ENCODE data around the gene EPO.
A peak's percentile ranks its signal among the peaks of the same experiment; 100 is the strongest.

EPO gene

DNA sequence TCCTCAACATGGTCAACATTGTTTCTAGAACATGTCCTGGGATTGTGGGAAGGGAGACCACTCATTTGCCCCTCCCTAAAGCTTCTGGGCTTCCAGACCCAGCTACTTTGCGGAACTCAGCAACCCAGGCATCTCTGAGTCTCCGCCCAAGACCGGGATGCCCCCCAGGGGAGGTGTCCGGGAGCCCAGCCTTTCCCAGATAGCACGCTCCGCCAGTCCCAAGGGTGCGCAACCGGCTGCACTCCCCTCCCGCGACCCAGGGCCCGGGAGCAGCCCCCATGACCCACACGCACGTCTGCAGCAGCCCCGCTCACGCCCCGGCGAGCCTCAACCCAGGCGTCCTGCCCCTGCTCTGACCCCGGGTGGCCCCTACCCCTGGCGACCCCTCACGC is at the start of gene EPO:
Gene EPO, plus strand, starts transcription at position 190 of the 392 bp plus-strand sequence. CDS start 513 bp downstream, outside the sequence.
- Mint-ChIP-seq H3K4me3 (peak within 1 kb of the TSS; percentile 70), H3K9me3 (peaks cover 27% of the 10 kb centered on the region), H3K36me3 (ENCODE audit: low read depth) (peaks cover 9% of the 10 kb centered on the region), H3K27ac (no peak within 1 kb of the TSS), H3K27me3 (ENCODE audit: low read depth, poor library complexity) (peaks cover 87% of the 10 kb centered on the region), H3K4me1 (peaks cover 19% of the 10 kb centered on the region)
- TF ChIP-seq CTCF (IDR thresholded peaks at IDR 0.05), result no peak
- DNase-seq, result no peak

- H3K4me3 Mint-ChIP-seq, result no peak overlapping the region
- peaks cover 54% of the 10 kb centered on the region for H3K27me3 Mint-ChIP-seq (ENCODE audit: low read depth, poor library complexity)
- no peak overlapping the region for H3K27ac Mint-ChIP-seq
- no peak for TF ChIP-seq CTCF (IDR thresholded peaks at IDR 0.05)
- H3K4me1 Mint-ChIP-seq, result peaks cover 5% of the 10 kb centered on the region
- no peaks in the 10 kb centered on the region for H3K9me3 Mint-ChIP-seq
- no peak for DNase-seq
- H3K36me3 Mint-ChIP-seq (ENCODE audit: low read depth), result no peaks in the 10 kb centered on the region
These were observed 48.6 kb upstream of the EPO start for GRCh38 chr7:100671353-100672327.

DNA sequence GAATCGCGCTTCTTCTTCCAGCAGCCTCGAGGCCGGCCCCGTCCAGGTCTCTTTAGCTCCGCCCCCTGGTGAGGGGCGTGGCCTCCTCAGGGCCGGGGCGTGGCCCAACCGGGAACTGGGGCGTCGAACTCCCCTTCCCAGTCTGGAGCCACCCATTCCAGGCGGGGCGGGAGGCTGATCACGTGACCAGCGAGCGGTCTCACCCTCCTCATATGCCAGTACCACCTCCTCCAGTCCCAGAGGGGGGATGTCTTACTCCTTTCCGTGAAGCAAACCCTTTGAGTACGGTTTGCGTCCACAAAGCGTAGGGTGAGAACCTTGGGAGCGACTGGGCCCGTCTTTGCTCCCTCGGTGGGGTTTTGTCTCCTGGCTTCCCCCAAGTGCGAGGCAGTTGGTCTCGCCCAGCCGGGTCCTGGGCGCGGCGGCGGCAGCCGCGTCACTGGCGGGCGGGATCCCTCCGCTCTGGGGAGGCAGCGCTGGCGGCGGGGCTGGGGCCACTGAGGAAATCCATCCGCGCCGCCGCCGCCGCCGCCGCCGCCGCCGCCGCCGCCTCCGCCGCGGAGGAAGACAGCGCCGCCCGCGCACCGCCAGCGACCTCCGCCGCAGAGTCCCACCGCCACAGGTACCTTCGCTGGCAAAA is 46.8 kb upstream of the EPO start, which contains the start of gene GNB2:
Gene GNB2, plus strand, starts transcription at position 439 of the 640 bp plus-strand sequence. CDS start 2,526 bp downstream, outside the sequence.
- Mint-ChIP-seq H3K4me3 (peak within 1 kb of the TSS; percentile 92), H3K27me3 (ENCODE audit: low read depth, poor library complexity) (peaks cover 43% of the 10 kb centered on the region), H3K4me1 (peaks cover 16% of the 10 kb centered on the region), H3K27ac (peak within 1 kb of the TSS; percentile 99), H3K36me3 (ENCODE audit: low read depth) (peaks cover 7% of the 10 kb centered on the region), H3K9me3 (no peaks in the 10 kb centered on the region)
- no peak for TF ChIP-seq CTCF (IDR thresholded peaks at IDR 0.05)
- peak; percentile 100 for DNase-seq

DNA sequence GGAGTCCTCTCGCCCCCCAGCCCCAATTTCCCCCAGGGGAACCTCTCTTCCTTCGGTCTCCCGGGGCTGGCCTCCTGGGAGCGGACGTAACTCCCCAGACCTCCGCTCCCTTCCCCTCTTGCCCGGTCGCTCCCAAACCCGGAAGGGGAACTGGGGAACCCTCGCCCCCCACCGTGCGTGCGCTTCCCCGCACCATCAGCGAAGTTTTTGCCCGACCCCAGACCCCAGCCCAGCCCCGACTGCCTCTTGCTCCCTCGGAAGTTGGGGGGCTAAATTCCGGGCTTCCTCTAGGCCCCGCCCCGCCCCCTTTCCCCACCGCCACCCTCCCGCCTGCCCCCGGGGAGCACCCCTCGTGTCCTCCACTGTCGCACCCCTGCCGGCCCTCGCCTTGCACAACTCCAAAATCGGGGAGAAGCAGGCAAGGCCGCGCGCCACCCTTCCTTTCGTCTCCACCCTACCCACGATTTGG is 46.3 kb upstream of the EPO start:
- Mint-ChIP-seq H3K4me3 (peak overlapping the region; percentile 92), H3K27me3 (ENCODE audit: low read depth, poor library complexity) (peaks cover 42% of the 10 kb centered on the region), H3K9me3 (no peaks in the 10 kb centered on the region), H3K36me3 (ENCODE audit: low read depth) (peaks cover 8% of the 10 kb centered on the region), H3K4me1 (peaks cover 17% of the 10 kb centered on the region), H3K27ac (peak overlapping the region; percentile 59)
- no peak for TF ChIP-seq CTCF (IDR thresholded peaks at IDR 0.05)
- peak; percentile 46 for DNase-seq

DNA sequence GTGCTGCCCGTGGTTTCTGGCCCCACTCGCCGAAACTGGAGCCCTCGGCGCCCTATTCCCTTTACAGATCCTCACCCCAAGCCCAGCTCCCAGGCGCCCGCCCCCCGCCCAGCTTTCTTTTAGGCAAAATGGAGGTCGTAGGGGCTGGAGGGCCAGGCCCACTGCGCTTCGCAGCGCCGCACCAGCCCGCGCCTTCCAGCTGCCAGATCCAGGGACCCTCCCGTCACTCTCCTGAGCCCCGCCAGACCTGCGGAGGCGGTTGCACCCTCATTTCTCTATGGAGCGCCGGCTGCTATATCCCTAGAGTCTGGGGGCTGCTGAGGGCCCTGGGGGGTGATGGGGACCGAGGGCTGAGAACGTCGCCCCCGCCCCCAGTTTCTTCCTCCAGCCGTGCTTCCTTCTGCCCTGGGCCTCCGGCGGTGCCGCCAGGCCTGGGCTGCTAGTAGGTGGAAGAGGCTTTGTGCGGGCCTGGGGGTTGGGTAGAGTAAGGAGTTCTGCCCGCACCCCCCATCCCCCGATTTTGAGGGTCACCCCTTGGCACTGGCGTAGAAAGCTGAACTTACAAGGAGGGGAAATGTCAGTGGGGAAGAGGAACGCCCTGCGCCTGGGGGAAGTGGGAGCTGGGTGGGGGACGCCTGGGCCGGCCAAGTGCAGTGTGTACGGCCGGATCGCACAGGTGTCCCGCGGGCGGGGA is 45.7 kb upstream of the EPO start:
- Mint-ChIP-seq H3K27me3 (ENCODE audit: low read depth, poor library complexity) (peaks cover 36% of the 10 kb centered on the region), H3K27ac (peak overlapping the region; percentile 59), H3K4me3 (peak overlapping the region; percentile 92), H3K9me3 (no peaks in the 10 kb centered on the region), H3K4me1 (peaks cover 22% of the 10 kb centered on the region), H3K36me3 (ENCODE audit: low read depth) (peaks cover 8% of the 10 kb centered on the region)
- DNase-seq, result peak; percentile 56
- no peak for TF ChIP-seq CTCF (IDR thresholded peaks at IDR 0.05)
